ENCODE measurements around the gene SAXO1.
"Not testable (repeated sequence)": the region's sequence is repeated elsewhere in the genome, so short reads cannot be mapped to it uniquely, and the experiment has no call there.

Gene SAXO1

GRCh38 chr9:18999173-18999785 is 33.7 kb downstream of the SAXO1 start:
- no peak for DNase-seq

- no peak for DNase-seq
Measured at GRCh38 chr9:18997151-18997550, 35.9 kb downstream of the SAXO1 start.

- no peak for DNase-seq
Measured at GRCh38 chr9:18996211-18996610, 36.8 kb downstream of the SAXO1 start.

- DNase-seq, result no peak
Measured at GRCh38 chr9:18994263-18994916, 38.6 kb downstream of the SAXO1 start.

GRCh38 chr9:18991197-18991596 is 41.8 kb downstream of the SAXO1 start:
- not testable (repeated sequence) for DNase-seq

- no peak for DNase-seq
Measured at GRCh38 chr9:18990494-18990893, 42.5 kb downstream of the SAXO1 start.

- no peak for DNase-seq
Measured at GRCh38 chr9:18989865-18990264, 43.1 kb downstream of the SAXO1 start.

GRCh38 chr9:18989097-18989496 is 43.9 kb downstream of the SAXO1 start:
- no peak for DNase-seq

GRCh38 chr9:18988003-18988402 is 45.0 kb downstream of the SAXO1 start:
- DNase-seq, result no peak

- no peak for DNase-seq
Measured at GRCh38 chr9:18985996-18986395, 47.0 kb downstream of the SAXO1 start.

- no peak for DNase-seq
Measured at GRCh38 chr9:18985464-18985951, 47.5 kb downstream of the SAXO1 start.

- DNase-seq, result no peak
Measured at GRCh38 chr9:18982262-18982620, 50.8 kb downstream of the SAXO1 start.

- no peak for DNase-seq
Measured at GRCh38 chr9:18981476-18982261, 51.3 kb downstream of the SAXO1 start.

- no peak for DNase-seq
Measured at GRCh38 chr9:18980189-18980588, 52.8 kb downstream of the SAXO1 start.

- DNase-seq, result no peak
Measured at GRCh38 chr9:18979367-18979766, 53.6 kb downstream of the SAXO1 start.

- DNase-seq, result no peak
Measured at GRCh38 chr9:18978188-18978587, 54.8 kb downstream of the SAXO1 start.

GRCh38 chr9:18976709-18977531 is 56.1 kb downstream of the SAXO1 start:
- DNase-seq, result no peak

- DNase-seq, result no peak
Measured at GRCh38 chr9:18976221-18976708, 56.7 kb downstream of the SAXO1 start.

GRCh38 chr9:18973348-18973747 is 59.7 kb downstream of the SAXO1 start:
- no peak for DNase-seq

- DNase-seq, result no peak
Measured at GRCh38 chr9:18972675-18973074, 60.3 kb downstream of the SAXO1 start.

- DNase-seq, result no peak
Measured at GRCh38 chr9:18971909-18972308, 61.1 kb downstream of the SAXO1 start.

- DNase-seq, result no peak
Measured at GRCh38 chr9:18971404-18971803, 61.6 kb downstream of the SAXO1 start.

- DNase-seq, result no peak
Measured at GRCh38 chr9:18970393-18970792, 62.6 kb downstream of the SAXO1 start.
